Superior temporal gyrus (tissue), 1 donor: Measurements from ENCODE around the gene STK38L.

Source experiments
- DNase-seq: peaks from one replicate; pipeline ENCODE4 v3.0.0-alpha.2; 2016; ENCODE audit errors: extremely low spot score

Gene STK38L

DNA sequence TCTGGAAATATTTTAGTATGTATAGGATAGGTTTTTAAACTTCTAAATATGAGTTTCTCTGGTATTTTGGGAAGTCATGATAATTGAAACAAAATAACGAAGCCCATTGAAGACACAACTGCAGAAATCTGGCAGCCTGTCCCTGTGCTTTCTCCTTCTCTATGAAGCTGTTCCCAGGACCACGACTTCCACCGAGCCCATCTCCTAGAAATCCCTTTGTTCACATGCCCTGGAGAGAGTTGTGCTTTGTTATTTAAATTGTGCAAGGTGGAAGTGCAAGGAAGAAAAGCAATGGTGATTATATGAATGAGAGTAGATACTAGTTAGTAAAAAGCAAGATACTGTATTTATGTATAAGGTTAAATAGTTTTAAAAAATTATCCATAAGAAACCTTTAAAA, 32.2 kb downstream of the STK38L start:
- DNase-seq, result no peak

- DNase-seq, result no peak
Observed at GRCh38 chr12:27277846-27278260, 33.8 kb downstream of the STK38L start.

DNA sequence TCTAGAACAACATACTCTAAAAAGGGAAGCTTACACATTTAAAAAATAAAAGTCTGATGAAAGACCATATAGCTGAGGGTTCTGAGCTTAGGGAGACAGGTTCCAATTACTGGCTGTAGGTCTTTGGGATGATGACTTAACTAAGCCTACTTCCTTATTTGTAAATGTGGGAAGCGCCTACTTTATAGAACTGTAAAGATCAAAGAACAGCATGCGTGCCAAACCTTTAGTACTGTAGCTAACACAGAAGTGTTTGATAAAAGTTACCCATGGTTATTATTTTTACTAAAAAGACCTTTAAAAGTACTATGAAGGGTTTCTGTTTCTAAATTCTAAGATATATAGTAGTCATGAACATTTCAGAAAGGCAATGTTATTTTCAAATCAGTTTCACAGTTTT, 35.7 kb downstream of the STK38L start:
- no peak for DNase-seq

- DNase-seq, result no peak
Observed at GRCh38 chr12:27280412-27280811, 36.3 kb downstream of the STK38L start.

GRCh38 chr12:27282754-27283153, 38.7 kb downstream of the STK38L start:
- DNase-seq, result no peak

GRCh38 chr12:27284021-27284420, 39.9 kb downstream of the STK38L start:
- DNase-seq, result no peak

GRCh38 chr12:27284751-27285150, 40.7 kb downstream of the STK38L start:
- DNase-seq, result no peak

- DNase-seq, result no peak
Observed at GRCh38 chr12:27285403-27285802, 41.3 kb downstream of the STK38L start.

- DNase-seq, result no peak
Observed at GRCh38 chr12:27289414-27289813, 45.3 kb downstream of the STK38L start.

GRCh38 chr12:27290501-27291168, 46.5 kb downstream of the STK38L start:
- DNase-seq, result no peak

GRCh38 chr12:27291862-27292261, 47.8 kb downstream of the STK38L start:
- no peak for DNase-seq

GRCh38 chr12:27292718-27293117, 48.6 kb downstream of the STK38L start:
- DNase-seq, result no peak

- DNase-seq, result no peak
Observed at GRCh38 chr12:27293463-27293862, 49.4 kb downstream of the STK38L start.

DNA sequence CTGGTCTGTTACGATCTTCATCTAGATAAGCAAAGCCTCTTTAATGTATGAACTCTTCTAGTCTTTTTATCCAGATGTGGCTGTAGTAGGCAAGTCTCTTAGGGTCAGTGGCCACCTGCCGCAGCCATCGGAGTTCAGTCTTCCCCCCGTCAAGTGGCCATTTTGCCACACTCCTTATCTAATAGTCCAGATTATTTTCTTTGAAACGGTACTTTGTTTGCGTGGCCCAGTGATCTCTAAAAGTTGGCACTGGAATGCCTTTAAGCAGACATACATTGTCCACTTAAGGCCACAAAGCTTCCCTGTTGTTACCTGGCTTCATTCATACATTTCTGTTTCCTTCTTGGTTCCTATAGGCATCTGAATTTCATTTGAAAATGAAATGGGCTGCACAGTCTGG, 52.6 kb downstream of the STK38L start:
- no peak for DNase-seq

DNA sequence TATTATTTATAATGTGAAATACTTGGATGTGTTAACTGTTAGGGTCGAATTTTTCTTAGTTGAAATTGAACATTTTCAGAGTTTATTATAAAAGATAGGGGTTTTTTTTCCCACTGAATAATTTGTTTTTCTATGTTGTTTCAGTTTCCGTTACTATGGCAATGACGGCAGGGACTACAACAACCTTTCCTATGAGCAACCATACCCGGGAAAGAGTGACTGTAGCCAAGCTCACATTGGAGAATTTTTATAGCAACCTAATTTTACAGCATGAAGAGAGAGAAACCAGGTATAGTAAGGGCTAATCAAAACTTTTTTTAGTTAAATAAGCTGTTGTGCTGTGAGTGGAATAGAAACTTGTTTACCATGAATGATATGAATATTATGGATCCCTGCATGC, 53.5 kb downstream of the STK38L start:
- no peak for DNase-seq

DNA sequence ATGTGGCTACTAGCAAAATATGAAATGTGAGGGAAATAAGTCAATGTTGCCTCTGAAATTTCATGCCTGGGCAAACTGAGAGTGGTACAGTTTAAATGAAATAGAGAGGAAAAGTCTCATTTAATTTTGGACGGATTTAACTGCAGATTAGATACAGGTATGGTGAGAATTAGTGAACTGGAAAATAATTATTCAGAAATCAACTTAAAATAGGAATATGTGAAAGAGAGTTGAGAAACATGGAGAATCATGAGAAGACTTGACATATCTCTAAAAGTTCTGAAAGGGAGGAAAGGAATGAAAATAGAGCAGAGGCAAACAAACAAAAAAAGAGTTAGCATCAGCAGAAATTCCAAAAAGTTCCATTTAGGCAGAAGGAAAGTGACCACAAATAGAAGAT, 55.0 kb downstream of the STK38L start:
- DNase-seq, result no peak

- no peak for DNase-seq
Observed at GRCh38 chr12:27300226-27300625, 56.1 kb downstream of the STK38L start.

- DNase-seq, result no peak
Observed at GRCh38 chr12:27303139-27304111, 59.3 kb downstream of the STK38L start.

GRCh38 chr12:27304856-27305255, 60.8 kb downstream of the STK38L start:
- DNase-seq, result no peak

DNA sequence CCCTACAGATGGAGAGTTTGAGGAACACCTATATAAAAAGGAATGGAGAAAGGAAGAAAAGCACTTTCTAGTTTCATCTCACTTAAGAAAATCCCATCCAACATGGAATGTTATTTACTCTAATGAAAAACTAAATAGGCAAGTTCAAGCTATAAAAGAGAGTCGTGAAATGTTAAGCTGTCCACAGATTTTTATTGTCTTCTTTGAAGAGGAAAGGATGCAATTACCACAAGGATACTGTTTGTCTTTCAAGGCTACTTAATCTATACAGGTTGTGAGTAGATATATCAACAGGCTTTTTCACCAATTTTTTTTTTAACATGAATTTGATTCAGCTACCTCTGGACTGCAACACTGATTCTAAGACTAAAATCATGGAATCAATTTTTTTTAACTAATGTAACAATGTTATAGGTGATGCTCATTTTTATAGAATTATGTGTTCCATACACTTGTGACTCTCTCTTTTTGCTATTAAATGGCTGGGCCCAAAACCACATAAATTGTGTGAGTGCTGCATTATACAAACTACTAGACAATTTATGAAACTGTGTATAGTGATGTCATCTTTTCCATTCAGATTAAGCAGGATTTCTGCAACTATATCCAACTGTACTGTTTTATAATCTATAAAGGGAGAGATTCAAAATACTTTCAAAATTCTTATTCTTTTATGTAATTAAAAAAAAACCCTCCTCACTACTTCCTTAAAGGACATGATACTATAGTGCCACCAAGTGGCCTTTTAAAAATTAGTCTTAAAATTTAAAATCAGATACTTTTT, 61.8 kb downstream of the STK38L start:
- peak; percentile 74 for DNase-seq

GRCh38 chr12:27309293-27309994, 65.4 kb downstream of the STK38L start:
- no peak for DNase-seq

DNA sequence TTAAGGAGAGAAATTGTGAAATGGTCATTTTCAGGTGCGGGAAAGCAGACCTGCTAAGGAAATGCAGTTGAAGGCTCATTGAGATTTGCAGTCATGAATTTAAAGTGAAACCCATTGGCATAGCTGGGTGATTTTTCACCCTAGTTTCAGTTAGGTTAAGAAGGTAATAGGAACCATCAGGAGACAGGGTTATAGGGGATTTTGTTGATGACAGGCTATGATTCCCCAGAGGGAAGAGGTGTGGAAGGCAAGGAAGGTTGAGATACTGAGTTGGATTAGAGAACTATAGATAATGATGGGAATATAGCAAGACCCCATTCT, 65.9 kb downstream of the STK38L start:
- no peak for DNase-seq
